ENCODE data around the gene PSORS1C1. TPM values are rescaled to one million over a fixed set of nuclear protein-coding genes. Genes with fewer than 3 reads are reported as not detected.

PSORS1C1 gene
- total RNA-seq, 1 donor from 2014 or later, result 2.8 TPM

- TF ChIP-seq CTCF (conservative IDR thresholded peaks at IDR 0.05; ENCODE audit: low read depth, low read length), result peak; percentile 85
- peak overlapping the region; percentile 1 for H3K4me3 ChIP-seq (ENCODE audit: low read depth, low read length)
- DNase-seq (ENCODE audit: low read depth), result peak; percentile 48
Observed at GRCh38 chr6:31087494-31088089, 27.0 kb upstream of the PSORS1C1 start.

- no peak for TF ChIP-seq CTCF (conservative IDR thresholded peaks at IDR 0.05; ENCODE audit: low read depth, low read length)
- no peak for DNase-seq (ENCODE audit: low read depth)
- no peak overlapping the region for H3K4me3 ChIP-seq (ENCODE audit: low read depth, low read length)
Observed at GRCh38 chr6:31090275-31090972, 24.2 kb upstream of the PSORS1C1 start.

GRCh38 chr6:31090973-31091364, 23.6 kb upstream of the PSORS1C1 start:
- H3K4me3 ChIP-seq (ENCODE audit: low read depth, low read length), result no peak overlapping the region
- no peak for DNase-seq (ENCODE audit: low read depth)
- no peak for TF ChIP-seq CTCF (conservative IDR thresholded peaks at IDR 0.05; ENCODE audit: low read depth, low read length)

GRCh38 chr6:31091680-31092079, 22.9 kb upstream of the PSORS1C1 start:
- H3K4me3 ChIP-seq (ENCODE audit: low read depth, low read length), result no peak overlapping the region
- no peak for TF ChIP-seq CTCF (conservative IDR thresholded peaks at IDR 0.05; ENCODE audit: low read depth, low read length)
- no peak for DNase-seq (ENCODE audit: low read depth)

- H3K4me3 ChIP-seq (ENCODE audit: low read depth, low read length), result no peak overlapping the region
- TF ChIP-seq CTCF (conservative IDR thresholded peaks at IDR 0.05; ENCODE audit: low read depth, low read length), result no peak
- no peak for DNase-seq (ENCODE audit: low read depth)
Observed at GRCh38 chr6:31092238-31092637, 22.4 kb upstream of the PSORS1C1 start.

- H3K4me3 ChIP-seq (ENCODE audit: low read depth, low read length), result no peak overlapping the region
- no peak for DNase-seq (ENCODE audit: low read depth)
- TF ChIP-seq CTCF (conservative IDR thresholded peaks at IDR 0.05; ENCODE audit: low read depth, low read length), result no peak
Observed at GRCh38 chr6:31092769-31093505, 21.7 kb upstream of the PSORS1C1 start.
